GM12892 (cell line): ENCODE results near the gene DOCK1.

Experiments
- POLR2A ChIP-seq: IDR thresholded peaks from 2 replicates; pipeline ENCODE4 v1.6.1; 2011; ENCODE audit warnings: low read depth, low read length, control low read depth
- POLR2AphosphoS5 ChIP-seq: IDR thresholded peaks from 2 replicates; pipeline ENCODE4 v1.6.1; 2011; ENCODE audit warnings: low read depth, low read length, control low read depth

GRCh38 chr10:127275272-127275671 lies 370.0 kb downstream of the DOCK1 start:
- TF ChIP-seq POLR2AphosphoS5, result no peak
- no peak for TF ChIP-seq POLR2A
